ENCODE data around the gene TNFAIP2.

TNFAIP2 gene

DNA sequence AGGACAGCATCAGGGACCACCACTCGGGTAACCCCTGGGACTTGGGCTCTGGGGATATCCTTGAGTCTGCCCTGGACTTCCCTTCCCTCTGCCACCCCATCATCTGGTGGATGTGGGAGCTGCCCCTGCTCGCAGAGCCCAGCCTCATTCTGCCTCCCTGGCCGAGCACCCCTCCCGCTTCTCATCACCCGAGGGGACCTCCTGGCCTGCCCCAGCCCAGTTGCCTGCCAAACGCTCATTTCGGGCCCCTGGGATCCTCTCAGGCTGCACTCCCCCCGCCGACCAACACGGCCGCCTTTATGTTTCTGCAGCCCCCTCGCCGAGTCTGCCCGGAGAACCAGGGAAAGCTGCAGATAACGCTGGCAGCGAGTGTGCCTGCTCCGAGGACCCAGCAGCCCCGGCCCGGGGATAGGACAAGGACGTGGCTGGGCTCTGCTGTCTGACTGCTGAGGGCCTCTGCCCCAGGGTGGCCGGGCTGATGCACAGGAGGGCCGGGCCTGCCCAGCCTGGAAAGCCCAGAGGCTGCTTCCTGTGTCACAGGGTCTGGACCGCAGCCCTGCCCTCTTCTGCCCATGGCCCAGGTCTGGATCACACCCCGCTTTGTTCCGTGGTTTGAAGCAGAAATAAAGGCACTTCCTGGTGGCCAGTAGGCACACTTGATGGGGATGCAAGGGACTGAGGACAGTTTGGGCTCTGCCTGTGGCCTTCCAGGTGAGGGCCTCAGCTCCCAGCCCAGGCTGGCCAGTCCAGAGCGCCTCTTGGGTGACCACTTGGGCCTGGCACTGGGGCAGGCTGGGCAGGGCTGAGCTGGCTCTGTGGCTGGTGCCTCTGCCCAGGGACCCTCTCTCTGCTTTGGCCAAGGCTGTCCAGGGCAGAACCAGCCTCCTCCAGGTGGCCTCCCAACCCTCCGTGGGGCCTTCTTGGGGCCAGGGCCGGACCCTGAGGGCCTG is 33.6 kb upstream of the TNFAIP2 start:
- Histone ChIP-seq H3K9ac (ENCODE audit: low read depth, low read length) (no peak overlapping the region), H3K9me3 (ENCODE audit: control insufficient read depth, insufficient read depth, low read length) (no peaks in the 10 kb centered on the region), H3K36me3 (ENCODE audit: insufficient read depth, low read length) (no peaks in the 10 kb centered on the region), H3K4me1 (ENCODE audit: insufficient read depth, low read length) (peaks cover 13% of the 10 kb centered on the region; the same call in 1 of the 2 replicates)

DNA sequence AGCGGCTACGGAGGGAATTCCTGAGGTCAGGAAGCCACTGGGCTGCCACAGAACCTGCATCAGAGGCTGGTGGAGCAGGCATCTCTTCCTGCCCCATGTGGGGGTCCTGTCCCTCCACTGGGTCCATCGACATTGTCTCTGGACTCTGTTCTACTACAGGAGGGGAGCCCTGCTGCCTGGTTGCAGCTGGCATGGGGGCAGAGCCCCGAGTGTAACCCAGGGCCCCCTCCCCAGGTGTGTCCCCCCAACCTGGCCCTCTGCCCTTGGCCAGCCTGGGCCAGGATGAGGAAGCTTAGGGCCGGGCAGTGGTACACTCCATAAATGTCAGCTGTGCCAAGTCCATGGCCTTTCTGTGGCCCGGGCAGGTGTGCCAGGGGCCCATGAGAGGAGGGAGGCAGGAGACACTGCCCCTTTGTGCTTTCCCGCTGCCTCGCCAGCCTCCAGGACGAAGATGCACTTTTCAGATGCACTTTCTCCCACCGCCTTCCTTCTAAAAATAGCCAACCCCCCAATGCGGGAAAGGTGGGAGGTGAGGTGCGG is 32.7 kb upstream of the TNFAIP2 start:
- H3K4me1 ChIP-seq (ENCODE audit: insufficient read depth, low read length), result peaks cover 17% of the 10 kb centered on the region; the same call in 1 of the 2 replicates
- H3K36me3 ChIP-seq (ENCODE audit: insufficient read depth, low read length), result no peaks in the 10 kb centered on the region
- no peaks in the 10 kb centered on the region for H3K9me3 ChIP-seq (ENCODE audit: control insufficient read depth, insufficient read depth, low read length)
- no peak overlapping the region for H3K9ac ChIP-seq (ENCODE audit: low read depth, low read length)

DNA sequence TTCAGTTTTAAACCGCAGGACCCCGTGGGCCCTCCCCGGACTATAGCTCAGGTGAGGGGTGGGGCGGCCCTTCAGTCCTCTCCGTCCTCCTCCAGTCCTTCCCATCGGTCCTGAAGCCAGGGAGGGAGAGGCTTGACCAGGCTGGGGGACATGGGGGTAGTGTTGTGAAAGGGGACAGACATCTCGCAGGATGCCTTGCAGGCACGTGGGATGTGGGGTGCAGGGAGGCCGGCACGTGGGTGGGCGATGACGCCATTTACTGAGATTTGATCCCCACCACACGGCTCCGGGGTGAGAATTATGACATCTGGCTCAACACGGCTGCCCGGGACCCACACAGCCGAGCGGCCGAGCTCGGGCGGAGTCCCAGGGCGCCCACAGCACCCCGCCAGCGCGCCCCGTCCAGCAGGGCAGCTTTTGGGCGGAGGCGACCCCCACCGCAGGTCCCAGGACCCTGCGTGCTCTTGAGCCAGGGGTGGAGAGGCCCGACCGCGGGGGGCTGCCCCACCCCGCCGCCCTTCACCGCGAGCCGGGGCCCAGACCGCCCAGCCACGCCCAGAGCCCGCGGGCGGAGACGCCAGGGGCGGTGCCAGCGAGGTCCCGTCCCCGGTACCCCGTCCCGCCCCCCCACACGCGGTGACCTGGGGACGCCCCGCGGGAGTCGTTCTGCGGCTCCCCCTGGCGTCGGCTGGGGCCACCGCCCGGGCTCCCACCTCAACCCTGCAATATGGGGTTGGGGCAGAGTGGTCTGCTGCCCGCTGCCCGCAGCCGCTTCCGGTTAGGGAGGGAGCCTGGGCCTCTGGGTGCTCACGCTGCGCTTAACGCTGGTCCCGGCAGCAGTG is 32.0 kb upstream of the TNFAIP2 start:
- Histone ChIP-seq H3K9ac (ENCODE audit: low read depth, low read length) (peak overlapping the region; percentile 40; the same call in 1 of the 2 replicates), H3K4me1 (ENCODE audit: insufficient read depth, low read length) (peaks cover 17% of the 10 kb centered on the region; the same call in 1 of the 2 replicates), H3K9me3 (ENCODE audit: control insufficient read depth, insufficient read depth, low read length) (no peaks in the 10 kb centered on the region), H3K36me3 (ENCODE audit: insufficient read depth, low read length) (no peaks in the 10 kb centered on the region)

DNA sequence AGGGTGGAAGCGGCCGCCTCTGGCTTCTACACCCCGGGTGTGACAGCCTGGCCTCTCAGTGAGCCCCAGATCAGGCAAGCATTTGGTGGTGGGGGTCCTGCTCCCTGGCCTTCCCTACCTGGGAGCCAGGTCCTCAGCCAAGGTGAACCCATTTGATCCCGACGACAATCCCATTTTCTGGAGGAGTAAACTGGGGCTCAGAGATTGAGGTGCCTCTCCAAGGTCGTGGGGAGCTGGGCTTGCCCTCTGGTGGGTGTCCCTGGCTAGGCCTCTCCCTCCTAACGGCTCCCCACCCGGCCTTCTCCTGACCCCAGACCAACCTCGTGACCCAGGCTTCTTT is 31.4 kb upstream of the TNFAIP2 start:
- Histone ChIP-seq H3K9ac (ENCODE audit: low read depth, low read length) (no peak overlapping the region; the same call in 1 of the 2 replicates), H3K4me1 (ENCODE audit: insufficient read depth, low read length) (peaks cover 20% of the 10 kb centered on the region), H3K36me3 (ENCODE audit: insufficient read depth, low read length) (no peaks in the 10 kb centered on the region), H3K9me3 (ENCODE audit: control insufficient read depth, insufficient read depth, low read length) (no peaks in the 10 kb centered on the region)

DNA sequence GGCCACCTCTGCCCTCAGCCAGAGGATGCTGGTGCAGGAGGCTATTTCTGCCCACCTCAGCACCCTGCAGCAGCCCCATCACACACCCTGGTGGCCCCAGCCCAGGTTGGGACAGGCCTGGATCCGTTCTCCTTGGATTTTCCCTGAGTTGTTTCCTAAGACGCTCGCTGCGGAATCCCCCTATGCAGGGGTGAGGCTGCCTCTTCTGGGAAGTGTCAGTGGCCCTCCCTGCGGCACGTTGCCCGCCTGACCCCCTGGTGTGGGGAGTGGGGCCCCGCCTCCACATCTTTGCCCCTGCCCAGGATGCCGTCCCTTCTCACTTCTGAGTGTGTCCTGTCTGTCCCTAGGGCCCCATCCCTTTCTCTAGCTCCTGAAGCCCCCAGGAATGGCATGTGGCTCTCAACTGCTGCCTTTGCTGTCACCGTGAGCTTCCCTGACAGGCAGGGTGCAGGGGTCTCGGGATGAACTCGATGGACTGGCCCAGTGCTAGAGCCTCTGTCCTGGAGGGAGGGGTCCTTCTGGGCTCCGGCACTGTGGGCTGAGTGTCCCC is 29.3 kb upstream of the TNFAIP2 start:
- Histone ChIP-seq H3K9ac (ENCODE audit: low read depth, low read length) (no peak overlapping the region), H3K9me3 (ENCODE audit: control insufficient read depth, insufficient read depth, low read length) (no peaks in the 10 kb centered on the region), H3K36me3 (ENCODE audit: insufficient read depth, low read length) (no peaks in the 10 kb centered on the region), H3K4me1 (ENCODE audit: insufficient read depth, low read length) (peaks cover 27% of the 10 kb centered on the region)

DNA sequence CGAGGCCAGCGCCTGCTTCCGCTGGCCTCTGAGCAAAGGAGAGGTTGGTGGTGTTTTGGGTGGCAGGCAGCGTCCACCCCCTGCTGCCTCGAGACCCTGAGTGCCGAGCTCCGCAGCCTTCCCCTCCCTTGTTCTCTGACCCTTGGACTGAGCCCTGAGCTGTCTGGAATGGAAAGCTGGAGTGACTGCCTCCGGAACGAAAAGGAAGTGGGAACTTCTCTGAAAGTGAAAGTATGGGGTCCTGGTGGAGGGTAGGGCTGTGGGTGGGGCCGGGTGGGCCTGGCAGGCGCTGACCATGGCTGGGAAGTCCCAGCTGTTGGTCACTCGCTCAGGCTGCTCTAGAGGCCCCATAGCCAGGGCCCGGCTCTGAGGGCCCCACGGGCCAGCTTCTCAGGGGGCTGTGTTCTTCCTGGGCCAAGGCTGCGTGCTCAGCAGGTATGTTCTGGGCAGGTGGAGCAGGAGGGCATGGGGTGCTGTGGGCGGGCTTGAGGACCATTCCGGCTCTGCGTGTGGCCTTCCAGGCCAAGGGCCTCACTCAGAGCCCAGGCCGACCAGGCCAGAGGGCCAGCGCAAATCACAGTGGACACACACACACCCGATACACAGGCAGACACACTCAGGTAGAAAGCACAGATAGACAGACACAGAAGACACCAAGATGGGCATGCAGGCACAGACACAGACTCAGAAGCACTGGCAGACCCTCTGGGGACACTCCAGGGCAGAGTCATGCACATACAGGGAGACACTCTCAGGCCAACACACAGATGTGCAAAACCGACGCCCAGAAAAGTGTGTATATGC is 28.7 kb upstream of the TNFAIP2 start, which contains the start of gene EXOC3L4:
Gene EXOC3L4, plus strand, starts transcription at position 320 of the 804 bp plus-strand sequence. CDS start 5,495 bp downstream, outside the sequence.
- H3K36me3 ChIP-seq (ENCODE audit: insufficient read depth, low read length), result no peaks in the 10 kb centered on the region
- H3K9me3 ChIP-seq (ENCODE audit: control insufficient read depth, insufficient read depth, low read length), result no peaks in the 10 kb centered on the region
- peaks cover 33% of the 10 kb centered on the region for H3K4me1 ChIP-seq (ENCODE audit: insufficient read depth, low read length)
- H3K9ac ChIP-seq (ENCODE audit: low read depth, low read length), result no peak within 1 kb of the TSS

DNA sequence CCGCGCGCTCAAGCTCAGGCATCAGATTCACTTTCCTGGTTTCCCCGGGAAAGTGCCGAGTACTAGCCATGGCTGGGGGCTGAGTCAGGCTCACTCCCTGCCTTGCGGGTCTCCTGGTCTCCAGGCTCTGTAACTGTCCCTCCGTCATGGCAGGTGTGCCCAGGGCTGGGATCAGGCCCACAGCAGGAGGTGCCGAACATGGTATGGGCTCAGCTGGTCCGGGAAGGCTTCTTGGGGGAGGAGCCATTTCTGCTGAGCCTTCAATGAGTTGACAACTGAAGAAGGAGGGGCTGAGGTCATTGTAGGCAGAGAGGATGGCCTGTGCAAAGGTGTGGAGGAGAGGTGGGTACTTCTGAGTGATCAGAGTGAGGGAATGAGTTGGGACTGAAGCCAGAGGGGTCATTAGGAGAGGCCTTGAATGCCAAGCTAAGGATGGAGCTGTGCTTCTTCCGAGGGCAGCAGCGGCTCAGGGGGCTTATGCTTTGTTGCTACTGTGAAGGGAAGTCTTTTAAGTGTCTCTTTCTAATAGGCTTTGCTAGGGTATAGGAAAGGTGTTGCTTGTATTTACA is 28.0 kb upstream of the TNFAIP2 start:
- H3K36me3 ChIP-seq (ENCODE audit: insufficient read depth, low read length), result no peaks in the 10 kb centered on the region
- peaks cover 35% of the 10 kb centered on the region for H3K4me1 ChIP-seq (ENCODE audit: insufficient read depth, low read length)
- H3K9ac ChIP-seq (ENCODE audit: low read depth, low read length), result no peak overlapping the region
- no peaks in the 10 kb centered on the region for H3K9me3 ChIP-seq (ENCODE audit: control insufficient read depth, insufficient read depth, low read length)

DNA sequence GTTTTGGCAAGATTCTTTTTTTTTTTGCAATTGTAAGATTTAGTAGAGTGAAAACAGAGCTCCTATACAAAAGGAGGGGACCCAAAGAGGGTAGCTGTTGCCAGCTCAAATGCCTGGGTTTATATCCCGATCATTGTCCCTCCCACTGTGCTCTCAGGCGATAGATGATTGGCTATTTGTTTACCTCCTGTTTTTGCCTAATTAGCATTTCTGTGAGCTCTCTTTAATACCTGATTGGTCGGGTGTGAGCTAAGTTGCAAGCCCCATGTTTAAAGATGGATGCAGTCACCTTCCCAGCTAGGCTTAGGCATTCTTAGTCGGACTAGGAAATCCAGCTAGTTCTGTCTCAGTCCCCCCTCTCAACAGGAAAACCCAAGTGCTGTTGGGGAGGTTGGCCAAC is 26.9 kb upstream of the TNFAIP2 start:
- H3K36me3 ChIP-seq (ENCODE audit: insufficient read depth, low read length), result no peaks in the 10 kb centered on the region
- H3K9ac ChIP-seq (ENCODE audit: low read depth, low read length), result no peak overlapping the region
- no peaks in the 10 kb centered on the region for H3K9me3 ChIP-seq (ENCODE audit: control insufficient read depth, insufficient read depth, low read length)
- peaks cover 35% of the 10 kb centered on the region for H3K4me1 ChIP-seq (ENCODE audit: insufficient read depth, low read length)

DNA sequence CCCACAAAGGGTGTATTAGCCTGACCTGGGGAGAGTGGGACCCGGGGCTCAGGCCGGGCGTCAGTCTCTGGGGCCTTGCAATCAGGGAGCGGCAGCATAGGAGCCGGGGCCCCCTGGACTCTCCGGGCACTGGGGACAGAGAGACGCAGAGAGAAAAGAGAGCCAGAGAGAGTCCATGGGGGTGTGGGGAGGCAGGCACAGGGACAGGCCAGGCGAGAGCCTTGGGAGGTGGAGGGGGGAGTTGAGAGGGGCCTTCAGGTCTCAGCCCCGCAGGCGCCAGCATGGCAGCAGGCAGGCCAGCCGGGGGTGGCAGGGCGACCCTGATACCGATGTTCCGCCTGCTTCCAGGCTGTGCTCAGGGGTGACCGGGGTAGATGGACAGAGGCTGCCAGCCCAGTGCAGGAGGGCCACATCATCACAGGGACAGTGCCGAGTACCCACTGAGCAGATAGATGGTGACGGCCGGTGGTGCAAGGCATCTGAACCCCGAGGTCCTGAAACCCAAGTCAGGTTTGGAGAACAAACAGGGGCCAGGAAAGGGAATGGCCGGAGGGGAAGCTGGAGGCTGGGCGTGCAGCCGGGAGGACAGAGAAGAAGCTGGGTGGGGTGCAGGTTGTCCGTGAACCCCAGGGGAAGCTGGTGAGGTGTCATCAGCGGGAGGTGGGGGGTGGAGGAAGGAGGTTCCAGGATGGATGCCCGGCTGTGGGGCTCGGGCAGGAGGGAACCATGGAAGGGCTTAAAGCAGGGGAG is 25.8 kb upstream of the TNFAIP2 start:
- Histone ChIP-seq H3K36me3 (ENCODE audit: insufficient read depth, low read length) (no peaks in the 10 kb centered on the region), H3K9me3 (ENCODE audit: control insufficient read depth, insufficient read depth, low read length) (no peaks in the 10 kb centered on the region), H3K4me1 (ENCODE audit: insufficient read depth, low read length) (peaks cover 35% of the 10 kb centered on the region), H3K9ac (ENCODE audit: low read depth, low read length) (no peak overlapping the region)

DNA sequence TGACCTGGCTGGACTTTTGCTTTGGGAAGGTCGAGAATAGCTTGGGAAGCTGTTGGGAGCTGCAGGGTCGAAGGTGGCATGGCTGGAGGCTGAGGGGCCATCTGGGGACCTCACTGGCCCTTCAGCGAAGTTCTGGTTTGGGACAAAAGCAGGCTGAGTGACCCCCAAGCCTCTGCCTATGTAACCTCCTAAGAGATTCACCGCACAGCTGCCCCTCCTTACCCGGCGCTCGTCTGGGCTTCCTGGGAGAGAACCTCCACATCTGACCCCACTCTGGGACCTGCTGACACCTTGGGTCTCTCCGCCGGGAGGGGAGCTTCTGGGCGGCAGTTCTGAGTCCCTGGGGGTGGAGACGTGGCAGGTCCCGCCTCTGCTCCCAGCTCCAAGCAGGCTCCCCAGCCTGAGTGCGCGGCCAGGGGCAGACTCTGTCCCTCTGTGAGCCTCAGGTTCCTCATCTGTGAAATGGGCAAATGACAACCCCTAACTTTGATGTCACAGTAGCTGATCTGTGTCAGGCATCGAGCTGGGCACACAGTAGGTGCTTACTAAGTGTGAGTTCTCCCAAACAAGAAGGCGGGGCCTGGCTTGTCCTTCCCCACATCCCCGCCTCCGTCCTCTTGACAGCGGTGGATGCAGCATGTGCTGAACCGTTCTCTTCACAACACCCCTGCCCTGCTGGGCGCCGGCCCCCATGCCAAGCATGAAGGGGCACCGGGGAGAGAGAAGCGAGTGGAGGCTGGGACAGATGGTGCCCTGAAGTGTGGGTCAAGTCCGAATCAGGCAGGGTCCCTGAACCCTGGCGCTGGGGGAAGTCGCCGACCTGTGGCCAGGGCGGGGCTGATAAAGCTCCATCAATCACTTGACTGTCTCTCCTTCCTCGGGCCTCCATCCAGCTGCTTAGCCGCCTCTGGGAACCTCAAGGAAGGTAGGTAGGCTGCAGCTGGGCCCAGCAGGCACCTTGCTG is 25.0 kb upstream of the TNFAIP2 start:
- H3K9ac ChIP-seq (ENCODE audit: low read depth, low read length), result no peak overlapping the region
- H3K4me1 ChIP-seq (ENCODE audit: insufficient read depth, low read length), result peaks cover 35% of the 10 kb centered on the region
- no peaks in the 10 kb centered on the region for H3K36me3 ChIP-seq (ENCODE audit: insufficient read depth, low read length)
- H3K9me3 ChIP-seq (ENCODE audit: control insufficient read depth, insufficient read depth, low read length), result no peaks in the 10 kb centered on the region

DNA sequence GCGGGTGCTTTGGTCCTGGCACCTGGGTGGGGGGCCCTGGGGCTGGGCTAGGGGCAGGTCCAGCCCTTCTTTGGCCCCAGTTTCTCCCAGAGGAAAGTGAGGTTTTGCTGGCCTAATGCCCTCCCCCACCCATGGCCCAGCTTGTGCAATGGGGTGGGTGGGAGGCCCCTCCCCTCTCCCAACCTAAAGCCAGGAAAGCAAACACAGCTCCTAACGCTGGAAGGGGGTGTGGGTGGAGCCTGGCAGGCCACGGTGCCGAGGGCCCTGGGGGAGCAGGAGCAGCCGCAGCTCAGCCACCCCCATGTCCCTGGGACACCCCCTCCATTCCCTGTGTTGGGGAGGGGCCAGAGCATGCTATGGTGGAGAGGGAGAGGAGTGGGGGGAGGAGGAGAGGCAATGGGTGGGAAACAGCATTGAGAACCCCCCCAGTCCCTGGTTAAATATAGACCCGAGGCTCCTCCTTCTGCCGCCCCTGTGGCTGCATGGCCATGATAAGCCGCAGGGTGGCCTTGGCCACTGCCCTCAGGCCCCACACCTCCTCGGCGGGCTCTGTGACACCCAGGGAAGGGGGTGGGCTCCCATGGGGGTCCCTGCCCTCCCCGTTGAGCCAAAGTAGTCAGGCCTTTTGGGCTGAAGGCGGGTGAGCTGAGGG is 24.1 kb upstream of the TNFAIP2 start:
- Histone ChIP-seq H3K9ac (ENCODE audit: low read depth, low read length) (no peak overlapping the region), H3K9me3 (ENCODE audit: control insufficient read depth, insufficient read depth, low read length) (no peaks in the 10 kb centered on the region), H3K36me3 (ENCODE audit: insufficient read depth, low read length) (no peaks in the 10 kb centered on the region), H3K4me1 (ENCODE audit: insufficient read depth, low read length) (peaks cover 27% of the 10 kb centered on the region)

All from ES-I3 (cell line).